OCI-M2 (cell line): ENCODE measurements around the gene LRRC70.
"Not testable (repeated sequence)": the region's sequence is repeated elsewhere in the genome, so short reads cannot be mapped to it uniquely, and the experiment has no call there.

Experiments used
- DNase-seq: peaks from one replicate; lab custom pipeline; 2025; ENCODE audit not compliant: unreplicated experiment; lab: John Stamatoyannopoulos, UW

Gene LRRC70

GRCh38 chr5:62578540-62578939, at the start of gene LRRC70:
LRRC70 (plus strand) TSS chr5:62578819; CDS start chr5:62579439, 620 bp downstream.
- no peak for DNase-seq

DNA sequence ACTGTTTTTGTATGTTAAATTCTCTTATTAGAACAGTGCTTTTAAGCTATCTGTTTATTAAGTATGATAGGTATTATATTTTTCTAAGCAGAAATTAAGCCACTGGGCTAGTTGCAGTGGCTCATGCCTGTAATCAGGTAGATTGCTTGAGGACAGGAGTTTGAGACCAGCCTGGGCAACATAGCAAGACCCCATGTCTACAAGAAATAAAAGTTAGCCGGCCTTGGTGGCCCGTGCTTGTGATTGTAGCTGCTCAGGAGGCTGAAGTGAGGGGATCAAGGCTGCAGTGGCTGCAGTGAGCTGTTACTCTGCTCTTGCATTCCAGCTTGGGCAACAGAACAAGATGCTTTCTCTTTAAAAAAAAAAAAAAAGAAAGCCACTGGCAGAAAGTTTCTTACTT, 45.0 kb upstream of the LRRC70 start:
- no peak for DNase-seq

DNA sequence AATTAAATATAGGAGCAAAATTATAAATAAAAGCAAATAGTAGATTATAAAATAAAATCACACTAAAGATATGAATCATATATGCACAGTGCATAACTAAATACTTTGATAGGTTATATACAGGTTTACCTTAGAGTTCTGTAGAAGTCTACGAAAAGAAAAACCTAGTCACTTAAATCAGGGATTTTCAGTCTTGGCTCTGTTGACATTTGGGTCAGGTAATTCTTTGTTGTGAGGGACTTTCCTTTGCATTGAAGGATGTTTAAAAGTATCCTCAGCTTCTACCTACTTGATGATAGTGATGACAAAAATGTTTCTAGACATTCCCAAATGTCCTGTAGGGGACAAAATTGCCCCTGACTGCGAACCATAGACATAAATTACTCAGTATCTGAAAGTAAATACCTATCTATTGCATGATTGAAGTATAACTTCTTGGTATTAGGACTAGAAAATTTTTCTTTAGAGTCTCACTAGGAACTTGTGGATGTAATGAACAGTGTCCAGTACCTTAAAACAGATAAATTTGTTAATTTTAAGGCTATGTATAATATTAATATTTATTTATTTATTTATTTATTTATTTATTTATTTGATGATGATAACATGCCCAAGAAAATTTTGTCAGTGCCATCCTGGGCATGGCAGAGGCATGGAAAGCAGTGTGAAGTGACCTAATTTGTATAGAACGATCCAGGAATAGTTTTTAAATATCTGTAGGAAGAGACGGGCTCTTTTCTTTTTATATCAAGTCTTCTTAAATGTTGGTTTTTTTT, 44.0 kb upstream of the LRRC70 start:
- DNase-seq: no peak

- no peak for DNase-seq
Observed at GRCh38 chr5:62536232-62536631, 42.4 kb upstream of the LRRC70 start.

DNA sequence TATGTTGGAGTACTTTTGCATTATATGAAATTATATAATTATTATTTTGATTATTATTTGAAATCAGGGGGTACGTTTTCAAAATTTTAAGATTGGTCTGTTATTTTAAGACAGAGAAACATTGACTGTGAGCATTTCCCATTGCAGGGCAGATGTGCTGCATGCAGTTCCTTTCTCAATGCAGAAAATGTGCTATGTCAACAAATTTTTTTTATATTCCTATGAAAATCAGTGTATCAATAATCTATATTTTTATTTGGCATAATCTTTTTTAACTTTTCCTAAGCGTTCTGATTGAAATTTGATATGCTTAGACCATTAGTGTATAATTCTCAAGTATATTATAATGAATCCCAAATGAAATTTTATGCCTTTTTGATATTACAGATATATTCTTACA, 41.8 kb upstream of the LRRC70 start:
- DNase-seq: no peak

DNA sequence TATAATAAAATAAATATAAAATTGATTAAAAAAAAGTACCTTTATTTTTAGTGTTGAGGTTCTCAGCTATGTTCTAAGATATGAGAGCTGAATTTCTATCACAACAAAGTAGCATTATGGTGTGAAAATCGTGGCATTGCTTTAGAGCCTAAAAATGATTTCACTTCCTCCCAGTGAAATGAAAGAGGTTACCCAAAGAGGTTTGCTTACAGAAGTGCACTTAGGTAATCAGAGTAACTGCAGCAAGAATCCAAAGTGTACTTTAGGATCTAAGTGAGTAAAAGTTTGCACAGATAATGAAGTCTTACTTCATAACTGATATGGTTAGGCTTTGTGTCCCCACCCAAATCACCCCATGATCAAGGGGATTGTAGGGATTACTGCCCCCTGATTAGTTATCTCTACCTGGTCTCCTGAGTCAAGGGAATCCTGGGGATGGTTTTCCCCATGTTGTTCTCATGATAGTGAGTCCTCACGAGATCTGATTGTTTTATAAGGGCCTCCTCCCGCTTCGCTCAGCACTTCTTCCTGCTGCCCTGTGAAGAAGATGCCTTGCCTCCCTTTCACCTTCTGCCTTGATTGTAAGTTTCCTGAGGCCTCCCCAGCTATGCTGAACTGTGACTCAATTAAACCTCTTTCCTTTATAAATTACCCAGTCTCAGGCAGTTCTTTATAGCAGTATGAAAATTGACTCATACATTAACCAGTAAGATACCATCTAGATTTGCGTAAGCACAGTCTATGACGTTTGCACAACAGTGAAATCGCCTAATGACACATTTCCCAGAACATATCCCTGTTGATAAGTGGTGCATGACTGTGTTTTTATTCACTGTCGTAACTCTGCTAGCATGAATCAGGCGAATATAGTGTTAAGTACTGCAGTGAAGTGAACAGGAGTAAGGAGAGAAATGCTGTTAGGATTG, 40.3 kb upstream of the LRRC70 start:
- DNase-seq: no peak

GRCh38 chr5:62542720-62543119, 35.9 kb upstream of the LRRC70 start:
- DNase-seq: no peak

GRCh38 chr5:62547945-62548630, 30.5 kb upstream of the LRRC70 start:
- no peak for DNase-seq

DNA sequence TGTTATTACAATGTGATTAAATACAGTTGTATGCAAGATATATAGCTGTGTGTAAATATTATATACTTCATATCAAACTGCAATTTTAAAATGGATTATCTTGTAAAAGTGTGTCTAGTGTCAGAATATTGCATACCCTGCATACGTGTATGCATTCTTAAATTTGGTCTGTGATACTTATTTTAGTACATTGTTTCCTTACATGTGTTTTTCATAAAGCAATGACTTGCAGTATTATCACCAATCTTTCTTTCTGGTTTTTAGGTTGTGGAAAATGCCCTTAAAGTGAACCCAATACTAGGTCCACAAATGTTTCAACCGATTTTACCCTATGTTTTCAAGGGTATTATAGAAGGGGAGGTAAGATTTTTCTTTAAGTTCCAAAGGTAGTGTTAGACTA, 28.5 kb upstream of the LRRC70 start:
- no peak for DNase-seq

DNA sequence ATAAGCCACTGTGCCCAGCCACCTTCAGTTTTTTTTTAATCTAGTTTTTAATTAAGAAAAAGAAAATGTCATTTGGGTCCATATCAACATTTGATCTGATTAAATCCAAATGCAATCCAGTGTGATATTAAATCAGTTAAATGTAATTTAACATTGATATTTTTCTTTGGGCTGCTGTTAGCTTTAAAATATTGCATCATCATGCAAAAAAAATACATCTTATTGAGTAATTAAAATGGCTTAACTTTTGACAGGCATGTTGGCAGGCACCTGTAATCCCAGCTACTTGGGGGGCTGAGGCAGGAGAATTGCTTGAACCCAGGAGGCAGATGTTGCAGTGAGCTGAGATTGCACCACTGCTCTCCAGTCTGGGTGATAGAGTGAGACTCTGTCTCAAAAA, 22.7 kb upstream of the LRRC70 start:
- no peak for DNase-seq

- DNase-seq: no peak
Observed at GRCh38 chr5:62558941-62559340, 19.7 kb upstream of the LRRC70 start.

GRCh38 chr5:62560786-62561185, 17.8 kb upstream of the LRRC70 start:
- DNase-seq: no peak

GRCh38 chr5:62561896-62562295, 16.7 kb upstream of the LRRC70 start:
- DNase-seq: no peak

GRCh38 chr5:62562867-62563266, 15.8 kb upstream of the LRRC70 start:
- no peak for DNase-seq

DNA sequence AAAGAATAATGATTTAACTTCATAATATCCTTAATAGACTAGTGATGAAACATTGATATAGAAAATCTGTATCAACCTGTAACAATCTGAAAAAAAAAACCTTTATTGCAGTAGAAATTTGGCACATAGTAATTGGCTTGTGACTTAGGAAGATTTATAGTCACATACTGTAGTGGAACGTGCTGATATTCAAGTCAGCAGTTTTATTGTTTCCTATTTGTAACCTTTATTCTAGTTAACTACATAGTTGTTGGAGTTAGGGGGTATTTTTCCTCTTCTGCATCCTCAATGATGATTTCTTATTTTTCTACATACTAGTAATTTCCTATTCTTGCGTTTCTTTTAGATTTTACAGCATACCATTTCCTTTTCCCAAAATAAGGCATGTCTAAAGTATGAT, 14.5 kb upstream of the LRRC70 start:
- no peak for DNase-seq

DNA sequence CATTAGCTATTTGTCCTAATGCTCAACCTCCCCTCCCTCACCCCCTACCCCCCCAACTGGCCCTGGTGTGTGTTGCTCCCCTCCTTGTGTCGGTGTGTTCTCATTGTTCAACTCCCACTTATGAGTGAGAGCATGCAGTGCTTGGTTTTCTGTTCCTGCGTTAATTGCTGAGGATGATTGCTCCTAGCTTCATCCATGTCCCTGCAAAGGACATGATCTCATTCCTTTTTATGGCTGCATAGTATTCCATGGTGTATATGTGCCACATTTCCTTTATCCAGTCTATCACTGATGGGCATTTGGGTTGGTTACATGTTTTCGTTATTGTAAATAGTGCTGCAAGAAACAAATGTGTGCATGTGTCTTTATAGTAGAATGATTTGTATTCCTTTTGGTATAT, 12.9 kb upstream of the LRRC70 start:
- not testable (repeated sequence) for DNase-seq

DNA sequence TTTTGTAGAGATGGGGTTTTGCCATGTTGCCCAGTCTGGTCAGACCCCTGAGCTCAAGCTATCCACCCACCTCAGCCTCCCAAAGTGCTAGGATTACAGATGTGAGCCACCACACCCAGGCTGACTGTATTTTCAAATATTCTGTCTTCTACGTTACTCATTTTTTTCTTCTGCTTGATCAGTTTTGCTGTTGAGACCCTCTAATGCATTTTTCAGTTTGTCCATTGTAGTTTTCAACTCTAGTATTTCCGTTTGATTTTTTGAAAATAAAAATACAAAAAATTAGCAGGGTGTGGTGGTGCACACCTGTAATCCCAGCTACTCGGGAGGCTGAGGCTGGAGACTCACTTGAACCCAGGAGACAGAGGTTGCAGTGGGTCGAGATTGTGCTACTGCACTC, 10.5 kb upstream of the LRRC70 start:
- DNase-seq: no peak

- DNase-seq: no peak
Observed at GRCh38 chr5:62568800-62569432, 9.7 kb upstream of the LRRC70 start.

DNA sequence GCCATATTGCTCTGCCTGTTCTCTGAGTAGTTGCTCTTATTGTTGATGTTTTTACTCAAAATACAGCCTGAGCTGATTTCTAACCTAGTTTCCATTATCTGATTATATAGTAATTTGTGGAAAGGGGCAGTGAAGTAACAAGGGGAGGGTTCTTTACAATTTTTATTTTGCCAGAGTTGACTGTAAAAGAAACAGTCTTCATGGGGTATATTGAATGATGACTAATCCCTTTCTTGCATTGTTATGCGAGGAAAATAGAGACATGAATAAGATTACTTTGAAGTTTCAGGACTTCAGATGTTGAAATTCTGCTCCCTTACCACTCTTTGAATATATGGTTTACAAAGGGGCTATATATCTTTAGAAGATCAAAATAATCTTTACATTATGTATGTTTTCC, 9.1 kb upstream of the LRRC70 start:
- DNase-seq: no peak

DNA sequence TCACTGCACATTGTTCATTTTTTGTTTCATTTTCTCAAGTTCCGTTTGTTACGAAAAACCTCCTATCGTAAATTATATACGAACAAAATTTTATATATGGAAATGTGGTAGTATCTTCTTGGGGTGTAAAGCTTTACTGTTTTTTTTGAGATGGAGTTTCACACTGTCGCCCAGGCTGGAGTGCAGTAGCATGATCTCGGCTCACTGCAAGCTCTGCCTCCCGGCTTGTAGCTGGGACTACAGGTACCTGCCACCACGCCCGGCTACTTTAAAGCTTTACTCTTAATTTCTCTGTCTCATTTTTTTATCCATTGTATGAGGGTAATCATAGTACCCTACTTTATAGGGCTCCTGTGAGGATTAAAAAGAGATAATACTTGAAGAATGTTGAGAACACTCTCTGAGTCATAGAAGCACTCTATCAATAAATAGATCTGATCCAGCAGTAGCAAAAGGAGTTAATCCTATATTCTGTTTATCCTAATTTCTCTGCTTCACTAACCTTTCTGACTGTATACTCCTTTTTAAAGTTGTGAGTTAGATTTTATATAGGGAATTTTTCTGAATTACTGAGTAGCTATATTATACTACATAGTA, 5.6 kb upstream of the LRRC70 start:
- no peak for DNase-seq

GRCh38 chr5:62574599-62574998, 4.0 kb upstream of the LRRC70 start:
- no peak for DNase-seq
